Esophagus muscularis mucosa (tissue), 3 donors: ENCODE results near the gene CSMD2.

ENCODE experiments used
- CTCF ChIP-seq, 3 experiments: fragments of 200-600 bp in 2 of 3; fragments of 450-650 bp in 1 of 3; sonication (generic) in 2 of 3; IDR thresholded peaks; one replicate each; pipeline ENCODE4 v1.5.1; 2017 to 2019; ENCODE audit warnings: antibody characterized with exemption in 3 of 3, mild to moderate bottlenecking in 2 of 3, moderate library complexity in 1 of 3
- POLR2A ChIP-seq: fragments of 450-650 bp; IDR thresholded peaks from one replicate; pipeline ENCODE4 v1.6.1; 2017; ENCODE audit warnings: antibody characterized with exemption, moderate library complexity, mild to moderate bottlenecking, low read depth

- TF ChIP-seq CTCF (IDR thresholded peaks at IDR 0.05) (no peak), POLR2A (no peak)
Observed at GRCh38 chr1:33928251-33928650, 236.8 kb downstream of the CSMD2 start.
